Activated CD4-positive, alpha-beta memory T cell treated with anti-CD3 and anti-CD28 coated beads for 36 hours (primary cell): ENCODE results near the gene TFIP11. TPM values are rescaled to one million over a fixed set of nuclear protein-coding genes. Genes with fewer than 3 reads are reported as not detected.

Source experiments
- CTCF ChIA-PET: fragments of 350-600 bp; sonication (Branson Sonifier 250); formaldehyde crosslinking; loops from one replicate; lab custom pipeline; 2021; ENCODE audit warnings: antibody characterized with exemption, inconsistent platforms; lab: Charles Lee
- POLR2A ChIA-PET: fragments of 350-600 bp; sonication (Branson Sonifier 250); formaldehyde crosslinking; loops from one replicate; lab custom pipeline; 2021; ENCODE audit warnings: antibody characterized with exemption; lab: Charles Lee
- DNase-seq: peaks from one replicate; pipeline ENCODE4 v3.0.0-alpha.2; 2020
- H3K27ac Mint-ChIP-seq: one replicate; pipeline ENCODE4 v1.8.0; 2021; ENCODE audit warnings: mixed read lengths
- H3K27me3 Mint-ChIP-seq: one replicate; pipeline ENCODE4 v1.8.0; 2021; ENCODE audit warnings: mixed read lengths
- H3K36me3 Mint-ChIP-seq: one replicate; pipeline ENCODE4 v1.8.0; 2021; ENCODE audit warnings: mixed read lengths
- H3K4me1 Mint-ChIP-seq: one replicate; pipeline ENCODE4 v1.8.0; 2021; ENCODE audit warnings: low read depth, mixed read lengths
- H3K4me3 Mint-ChIP-seq: one replicate; pipeline ENCODE4 v1.8.0; 2021; ENCODE audit warnings: mild to moderate bottlenecking, mixed read lengths
- H3K9me3 Mint-ChIP-seq: one replicate; pipeline ENCODE4 v1.8.0; 2021; ENCODE audit warnings: mixed read lengths
- intact Hi-C: fragments of 100-400 bp; cut with micrococcal nuclease; formaldehyde crosslinking; loops from one replicate; pipeline ENCODE4 v1.15.1; 2023
- total RNA-seq, 2 experiments: library from RNA; stranded (reverse); gene quantifications; one replicate each; pipeline ENCODE4 v1.2.3, GENCODE V29; 2021

Gene TFIP11
- total RNA-seq, 2 experiments from 2014 or later, result 41.1 to 43.0 TPM

- Mint-ChIP-seq H3K27ac (no peak overlapping the region), H3K4me1 (no peaks in the 10 kb centered on the region), H3K27me3 (no peaks in the 10 kb centered on the region), H3K36me3 (peaks cover 21% of the 10 kb centered on the region), H3K9me3 (no peaks in the 10 kb centered on the region), H3K4me3 (no peak overlapping the region)
- ChIA-PET POLR2A (no interaction called here), CTCF (interaction anchor here (2.7 kb wide), 1 partner anchor 55 kb away, joined by 5 read pairs; no protein-coding TSS in a partner anchor)
- DNase-seq, result no peak
- intact Hi-C loops, result no loop called here
Observed at GRCh38 chr22:26453812-26454500, 58.3 kb downstream of the TFIP11 start.

GRCh38 chr22:26453216-26453615, 59.1 kb downstream of the TFIP11 start:
- H3K36me3 Mint-ChIP-seq, result peaks cover 18% of the 10 kb centered on the region
- intact Hi-C loops, result no loop called here

GRCh38 chr22:26452236-26453016, 59.8 kb downstream of the TFIP11 start:
- Mint-ChIP-seq H3K27ac (no peak overlapping the region), H3K9me3 (no peaks in the 10 kb centered on the region), H3K36me3 (peaks cover 13% of the 10 kb centered on the region), H3K4me3 (no peak overlapping the region), H3K27me3 (no peaks in the 10 kb centered on the region), H3K4me1 (no peaks in the 10 kb centered on the region)
- DNase-seq, result no peak
- ChIA-PET POLR2A (no interaction called here), CTCF (interaction anchor here (0.9 to 2.7 kb wide), 2 partner anchors 9 to 53 kb away, joined by 3 to 5 read pairs; no protein-coding TSS in a partner anchor)
- intact Hi-C loops, result no loop called here

More at GRCh38 chr22:26453216-26453615, 59.1 kb downstream of the TFIP11 start:
- Mint-ChIP-seq H3K27ac (no peak overlapping the region), H3K4me1 (no peaks in the 10 kb centered on the region), H3K27me3 (no peaks in the 10 kb centered on the region), H3K4me3 (no peak overlapping the region), H3K9me3 (no peaks in the 10 kb centered on the region)
- CTCF ChIA-PET, result interaction anchor here (0.9 to 2.7 kb wide), 2 partner anchors 9 to 54 kb away, joined by 3 to 5 read pairs; no protein-coding TSS in a partner anchor
- POLR2A ChIA-PET, result no interaction called here
- DNase-seq, result no peak

- intact Hi-C loops, result no loop called here
- H3K4me1 Mint-ChIP-seq, result no peaks in the 10 kb centered on the region
- DNase-seq, result no peak
- POLR2A ChIA-PET, result no interaction called here
- CTCF ChIA-PET, result no interaction called here
- no peaks in the 10 kb centered on the region for H3K27me3 Mint-ChIP-seq
- H3K27ac Mint-ChIP-seq, result no peak overlapping the region
- H3K4me3 Mint-ChIP-seq, result no peak overlapping the region
- no peaks in the 10 kb centered on the region for H3K9me3 Mint-ChIP-seq
- H3K36me3 Mint-ChIP-seq, result peaks cover 9% of the 10 kb centered on the region
Observed at GRCh38 chr22:26450453-26451185, 61.7 kb downstream of the TFIP11 start.

- ChIA-PET POLR2A (interaction anchor here (0.6 kb wide), 1 partner anchor 85 kb away, joined by 3 read pairs; no protein-coding TSS in a partner anchor), CTCF (interaction anchor here (0.6 to 1.4 kb wide), 5 partner anchors 11 to 829 kb away, joined by 4 to 5 read pairs (median 4); no protein-coding TSS in a partner anchor)
- no peak overlapping the region for H3K4me3 Mint-ChIP-seq
- H3K9me3 Mint-ChIP-seq, result no peaks in the 10 kb centered on the region
- no peak overlapping the region for H3K27ac Mint-ChIP-seq
- peaks cover 12% of the 10 kb centered on the region for H3K36me3 Mint-ChIP-seq
- H3K4me1 Mint-ChIP-seq, result no peaks in the 10 kb centered on the region
- H3K27me3 Mint-ChIP-seq, result no peaks in the 10 kb centered on the region
- intact Hi-C loops, result no loop called here
- no peak for DNase-seq
Observed at GRCh38 chr22:26448941-26449340, 63.3 kb downstream of the TFIP11 start.

GRCh38 chr22:26448334-26448733, 63.9 kb downstream of the TFIP11 start:
- H3K36me3 Mint-ChIP-seq, result peaks cover 12% of the 10 kb centered on the region
- no peak overlapping the region for H3K4me3 Mint-ChIP-seq
- no peak overlapping the region for H3K27ac Mint-ChIP-seq
- no peaks in the 10 kb centered on the region for H3K9me3 Mint-ChIP-seq
- ChIA-PET CTCF (interaction anchor here (0.8 to 1.4 kb wide), 2 partner anchors 12 to 13 kb away, joined by 4 read pairs; no protein-coding TSS in a partner anchor), POLR2A (no interaction called here)
- H3K27me3 Mint-ChIP-seq, result no peaks in the 10 kb centered on the region
- DNase-seq, result no peak
- intact Hi-C loops, result no loop called here
- no peaks in the 10 kb centered on the region for H3K4me1 Mint-ChIP-seq

- H3K4me3 Mint-ChIP-seq, result no peak overlapping the region
- H3K27ac Mint-ChIP-seq, result no peak overlapping the region
- no peaks in the 10 kb centered on the region for H3K27me3 Mint-ChIP-seq
- H3K4me1 Mint-ChIP-seq, result no peaks in the 10 kb centered on the region
- peaks cover 12% of the 10 kb centered on the region for H3K36me3 Mint-ChIP-seq
- DNase-seq, result no peak
- intact Hi-C loops, result no loop called here
- CTCF ChIA-PET, result interaction anchor here (1.4 kb wide), 1 partner anchor 14 kb away, joined by 4 read pairs; no protein-coding TSS in a partner anchor
- POLR2A ChIA-PET, result no interaction called here
- H3K9me3 Mint-ChIP-seq, result no peaks in the 10 kb centered on the region
Observed at GRCh38 chr22:26447584-26448329, 64.5 kb downstream of the TFIP11 start.

- no peaks in the 10 kb centered on the region for H3K27me3 Mint-ChIP-seq
- no peak overlapping the region for H3K27ac Mint-ChIP-seq
- CTCF ChIA-PET, result no interaction called here
- H3K4me3 Mint-ChIP-seq, result no peak overlapping the region
- no peak for DNase-seq
- H3K4me1 Mint-ChIP-seq, result no peaks in the 10 kb centered on the region
- intact Hi-C loops, result no loop called here
- peaks cover 6% of the 10 kb centered on the region for H3K36me3 Mint-ChIP-seq
- POLR2A ChIA-PET, result no interaction called here
- H3K9me3 Mint-ChIP-seq, result no peaks in the 10 kb centered on the region
Observed at GRCh38 chr22:26446808-26447515, 65.3 kb downstream of the TFIP11 start.

GRCh38 chr22:26445577-26446275, 66.5 kb downstream of the TFIP11 start:
- Mint-ChIP-seq H3K4me3 (no peak overlapping the region), H3K4me1 (no peaks in the 10 kb centered on the region), H3K36me3 (peaks cover 4% of the 10 kb centered on the region), H3K27ac (no peak overlapping the region), H3K27me3 (no peaks in the 10 kb centered on the region), H3K9me3 (no peaks in the 10 kb centered on the region)
- ChIA-PET POLR2A (no interaction called here), CTCF (interaction anchor here (0.6 kb wide), 2 partner anchors 58 to 1319 kb away, joined by 3 to 4 read pairs; no protein-coding TSS in a partner anchor)
- no peak for DNase-seq
- intact Hi-C loops, result no loop called here

GRCh38 chr22:26444777-26445176, 67.5 kb downstream of the TFIP11 start:
- Mint-ChIP-seq H3K4me1 (no peaks in the 10 kb centered on the region), H3K4me3 (no peak overlapping the region), H3K27ac (no peak overlapping the region), H3K9me3 (no peaks in the 10 kb centered on the region), H3K36me3 (peaks cover 4% of the 10 kb centered on the region), H3K27me3 (no peaks in the 10 kb centered on the region)
- intact Hi-C loops, result no loop called here
- DNase-seq, result no peak
- ChIA-PET CTCF (no interaction called here), POLR2A (no interaction called here)
